ENCODE measurements around the gene ACAP2. TPM values are rescaled to one million over a fixed set of nuclear protein-coding genes. Genes with fewer than 3 reads are reported as not detected.
A peak's percentile ranks its signal among the peaks of the same experiment; 100 is the strongest.

ACAP2 gene
- total and polyA plus RNA-seq, 3 donors from 2014 or later, result 31.6 to 78.2 (median 72.3) TPM

DNA sequence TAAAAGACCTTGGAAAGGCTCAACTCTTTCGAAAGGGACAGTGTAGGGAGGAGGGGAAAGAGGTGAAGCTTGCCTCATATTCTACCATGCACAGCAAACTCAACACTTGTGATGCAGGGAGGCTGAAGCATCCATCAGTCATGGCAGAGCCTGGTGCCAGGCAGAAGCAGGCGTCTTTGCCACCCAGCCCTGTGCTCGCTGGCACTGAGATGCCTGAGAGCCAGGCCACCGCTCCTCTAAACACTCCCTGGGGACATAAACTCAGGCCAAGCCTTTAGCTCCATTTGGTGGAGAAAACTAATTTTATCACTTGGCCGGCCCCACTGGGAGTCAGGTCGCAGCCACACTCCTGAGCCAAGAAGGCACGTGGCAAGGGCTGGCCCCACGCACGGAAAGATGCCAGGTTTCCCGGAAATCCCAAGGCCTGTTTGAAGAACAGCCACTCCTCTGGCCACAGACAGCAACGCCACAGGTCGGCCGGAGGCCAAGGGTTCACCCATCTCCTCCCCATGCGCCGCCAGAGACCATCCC lies 202.6 kb downstream of the ACAP2 start:
- intact Hi-C loops (cut with DNase I; ENCODE audit: low total_unique reads), result no loop called here
- TF ChIP-seq, protein P1, sequence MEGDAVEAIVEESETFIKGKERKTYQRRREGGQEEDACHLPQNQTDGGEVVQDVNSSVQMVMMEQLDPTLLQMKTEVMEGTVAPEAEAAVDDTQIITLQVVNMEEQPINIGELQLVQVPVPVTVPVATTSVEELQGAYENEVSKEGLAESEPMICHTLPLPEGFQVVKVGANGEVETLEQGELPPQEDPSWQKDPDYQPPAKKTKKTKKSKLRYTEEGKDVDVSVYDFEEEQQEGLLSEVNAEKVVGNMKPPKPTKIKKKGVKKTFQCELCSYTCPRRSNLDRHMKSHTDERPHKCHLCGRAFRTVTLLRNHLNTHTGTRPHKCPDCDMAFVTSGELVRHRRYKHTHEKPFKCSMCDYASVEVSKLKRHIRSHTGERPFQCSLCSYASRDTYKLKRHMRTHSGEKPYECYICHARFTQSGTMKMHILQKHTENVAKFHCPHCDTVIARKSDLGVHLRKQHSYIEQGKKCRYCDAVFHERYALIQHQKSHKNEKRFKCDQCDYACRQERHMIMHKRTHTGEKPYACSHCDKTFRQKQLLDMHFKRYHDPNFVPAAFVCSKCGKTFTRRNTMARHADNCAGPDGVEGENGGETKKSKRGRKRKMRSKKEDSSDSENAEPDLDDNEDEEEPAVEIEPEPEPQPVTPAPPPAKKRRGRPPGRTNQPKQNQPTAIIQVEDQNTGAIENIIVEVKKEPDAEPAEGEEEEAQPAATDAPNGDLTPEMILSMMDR (IDR thresholded peaks at IDR 0.05), result no peak
- no peak for TF ChIP-seq POLR2A (IDR thresholded peaks at IDR 0.05)

GRCh38 chr3:195239121-195239520 lies 203.7 kb downstream of the ACAP2 start:
- no peaks in the 10 kb centered on the region for H3K9me3 ChIP-seq
- DNase-seq, result no peak
- H3K4me1 ChIP-seq, result peaks cover 27% of the 10 kb centered on the region
- intact Hi-C loops (cut with DNase I; ENCODE audit: low total_unique reads), result no loop called here
- no peaks in the 10 kb centered on the region for H3K27me3 ChIP-seq
- no peak overlapping the region for H3K4me3 ChIP-seq
- TF ChIP-seq, protein P1 (IDR thresholded peaks at IDR 0.05), result no peak
- TF ChIP-seq POLR2A (IDR thresholded peaks at IDR 0.05), result no peak
- no peaks in the 10 kb centered on the region for H3K36me3 ChIP-seq (ENCODE audit: low read depth, missing control alignments)
- H3K27ac ChIP-seq, result peak overlapping the region in 1 of 2 donors; percentile 36
- WGBS, 2 donors, result 76 to 80% methylated on average over 3 of the region's 3 CpGs

More for the DNA sequence above, 202.6 kb downstream of the ACAP2 start:
- Histone ChIP-seq H3K36me3 (ENCODE audit: low read depth, missing control alignments) (no peaks in the 10 kb centered on the region), H3K27ac (peak overlapping the region in 1 of 2 donors; percentile 36), H3K9me3 (no peaks in the 10 kb centered on the region), H3K4me1 (peaks cover 27% of the 10 kb centered on the region), H3K27me3 (no peaks in the 10 kb centered on the region), H3K4me3 (no peak overlapping the region)
- 44 to 55% methylated on average over 9 to 15 of the region's 15 CpGs for WGBS, 2 donors
- DNase-seq, result peak; percentile 77

DNA sequence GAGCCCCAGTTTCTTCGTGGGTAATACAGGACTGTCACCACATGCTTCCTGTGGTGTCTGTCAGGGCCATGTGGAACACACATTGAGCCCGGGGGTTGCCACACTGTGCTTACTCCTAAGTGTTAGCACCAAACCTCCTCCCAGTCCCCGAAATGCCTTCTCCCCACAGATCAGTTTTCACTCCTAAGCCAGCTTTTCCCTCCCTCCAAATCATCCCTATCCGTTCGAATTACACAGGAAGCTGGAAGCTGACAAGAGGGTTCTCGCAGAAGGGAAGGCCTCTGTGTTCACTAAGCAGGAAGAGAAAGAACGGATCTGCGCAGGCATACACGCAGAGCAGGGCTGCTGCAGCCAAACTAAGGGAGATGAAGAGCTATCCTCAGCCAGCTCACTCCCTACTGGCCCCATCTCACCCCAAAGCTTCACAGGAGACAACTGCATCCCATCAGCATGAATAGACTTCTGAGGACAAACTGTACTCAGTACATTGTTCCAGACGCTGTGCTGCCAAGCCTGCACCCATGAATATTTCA lies 204.2 kb downstream of the ACAP2 start:
- no peaks in the 10 kb centered on the region for H3K27me3 ChIP-seq
- H3K4me3 ChIP-seq, result no peak overlapping the region
- peak; percentile 75 for DNase-seq
- H3K36me3 ChIP-seq (ENCODE audit: low read depth, missing control alignments), result no peaks in the 10 kb centered on the region
- WGBS, 2 donors, result 47 to 58% methylated on average over 10 of the region's 10 CpGs
- intact Hi-C loops (cut with DNase I; ENCODE audit: low total_unique reads), result no loop called here
- peak overlapping the region; percentile 56 to 83 for H3K27ac ChIP-seq
- H3K9me3 ChIP-seq, result no peaks in the 10 kb centered on the region
- TF ChIP-seq, protein P1 (IDR thresholded peaks at IDR 0.05), result no peak
- no peak for TF ChIP-seq POLR2A (IDR thresholded peaks at IDR 0.05)
- peaks cover 27% of the 10 kb centered on the region for H3K4me1 ChIP-seq

GRCh38 chr3:195238081-195238571 lies 204.7 kb downstream of the ACAP2 start:
- Histone ChIP-seq H3K4me1 (peaks cover 27% of the 10 kb centered on the region), H3K27ac (peak overlapping the region; percentile 56 to 83), H3K9me3 (no peaks in the 10 kb centered on the region), H3K27me3 (no peaks in the 10 kb centered on the region), H3K4me3 (no peak overlapping the region), H3K36me3 (ENCODE audit: low read depth, missing control alignments) (no peaks in the 10 kb centered on the region)
- no peak for DNase-seq
- intact Hi-C loops (cut with DNase I; ENCODE audit: low total_unique reads), result no loop called here
- TF ChIP-seq, protein P1 (IDR thresholded peaks at IDR 0.05), result no peak
- no peak for TF ChIP-seq POLR2A (IDR thresholded peaks at IDR 0.05)
- WGBS, 2 donors, result 80 to 82% methylated on average over 12 of the region's 12 CpGs

Data from testis (tissue), 3 donors.